GM12878 (cell line): ENCODE data around the gene NFKBIZ. TPM values are rescaled to one million over a fixed set of nuclear protein-coding genes. Genes with fewer than 3 reads are reported as not detected.
A peak's percentile ranks its signal among the peaks of the same experiment; 100 is the strongest.

Source experiments
- CHD2 ChIP-seq: IDR thresholded peaks from 2 replicates; pipeline ENCODE4 v1.6.1; 2011; ENCODE audit warnings: low read depth, low read length, improper control_type of control experiment, borderline replicate concordance
- E4F1 ChIP-seq: fragments of 450-650 bp; IDR thresholded peaks from 2 replicates; pipeline ENCODE4 v1.6.1; 2018; ENCODE audit warnings: borderline replicate concordance, mild to moderate bottlenecking; ENCODE audit not compliant: partially characterized antibody
- HDAC6 ChIP-seq: fragments of 200-600 bp; sonication (generic); IDR thresholded peaks from one replicate; pipeline ENCODE4 v1.8.0; 2017; ENCODE audit warnings: antibody characterized with exemption; ENCODE audit not compliant: unreplicated experiment
- IKZF1 ChIP-seq: fragments of 450-650 bp; conservative IDR thresholded peaks from 2 replicates; pipeline ENCODE4 v1.6.1; 2017; ENCODE audit warnings: antibody characterized with exemption, mild to moderate bottlenecking
- KAT2A ChIP-seq: conservative IDR thresholded peaks from 2 replicates; pipeline ENCODE4 v1.6.1; 2011; ENCODE audit warnings: low read depth, low read length; ENCODE audit not compliant: control insufficient read depth
- MTA3 ChIP-seq: IDR thresholded peaks from 2 replicates; pipeline ENCODE4 v1.6.1; 2012; ENCODE audit warnings: low read length, inconsistent platforms, borderline replicate concordance
- MYC ChIP-seq: IDR thresholded peaks from 2 replicates; pipeline ENCODE4 v1.6.1; 2011; ENCODE audit warnings: mild to moderate bottlenecking, low read length, moderate library complexity, inconsistent platforms; ENCODE audit not compliant: insufficient read depth, insufficient replicate concordance, insufficient read length, severe bottlenecking
- PAX8 ChIP-seq: fragments of 450-650 bp; IDR thresholded peaks from 2 replicates; pipeline ENCODE4 v1.6.1; 2017; ENCODE audit warnings: mild to moderate bottlenecking, moderate library complexity
- SPI1 ChIP-seq: IDR thresholded peaks from 2 replicates; pipeline ENCODE4 v1.6.1; 2011; ENCODE audit warnings: low read depth, mild to moderate bottlenecking, low read length, moderate library complexity, borderline replicate concordance; ENCODE audit not compliant: insufficient read depth
- USF2 ChIP-seq: IDR thresholded peaks from 2 replicates; pipeline ENCODE4 v1.6.1; 2011; ENCODE audit warnings: low read depth, low read length, improper control_type of control experiment, borderline replicate concordance
- polyA plus RNA-seq, 11 experiments: library from polyadenylated mRNA; depleted of rRNA in 4 of 11; unstranded in 6 of 11; stranded (reverse) in 5 of 11; fragments of >200 nt; fragmentation: Nextera tagmentation in 4 of 11; fragmentation: Illumina TruSeq in 1 of 11; extraction: Ambion mirVana in 4 of 11; extraction: Trizol in 1 of 11; gene quantifications; 1 replicate in 1 of 11; 2 replicates in 10 of 11; pipeline versions ENCODE4 v1.2.1 to v1.2.3, GENCODE V29; 2011 to 2016; ENCODE audit warnings: inconsistent platforms in 2 of 11, missing spikeins in 2 of 11, low read depth in 1 of 11
- total RNA-seq, 4 experiments: library from RNA; depleted of rRNA in 3 of 4; stranded (reverse); fragments of >200 nt in 3 of 4; fragmentation: Illumina TruSeq in 1 of 4; extraction: Trizol in 1 of 4; gene quantifications; 2 replicates each; pipeline versions ENCODE4 v1.2.1 to v1.2.3, GENCODE V29; 2013 to 2021

NFKBIZ gene
- total and polyA plus RNA-seq, 10 of the 15 experiments (the other 5 are each of a cell fraction or from before 2014, with no cell fraction given), result 6.3 to 53.8 (median 17.3) TPM

DNA sequence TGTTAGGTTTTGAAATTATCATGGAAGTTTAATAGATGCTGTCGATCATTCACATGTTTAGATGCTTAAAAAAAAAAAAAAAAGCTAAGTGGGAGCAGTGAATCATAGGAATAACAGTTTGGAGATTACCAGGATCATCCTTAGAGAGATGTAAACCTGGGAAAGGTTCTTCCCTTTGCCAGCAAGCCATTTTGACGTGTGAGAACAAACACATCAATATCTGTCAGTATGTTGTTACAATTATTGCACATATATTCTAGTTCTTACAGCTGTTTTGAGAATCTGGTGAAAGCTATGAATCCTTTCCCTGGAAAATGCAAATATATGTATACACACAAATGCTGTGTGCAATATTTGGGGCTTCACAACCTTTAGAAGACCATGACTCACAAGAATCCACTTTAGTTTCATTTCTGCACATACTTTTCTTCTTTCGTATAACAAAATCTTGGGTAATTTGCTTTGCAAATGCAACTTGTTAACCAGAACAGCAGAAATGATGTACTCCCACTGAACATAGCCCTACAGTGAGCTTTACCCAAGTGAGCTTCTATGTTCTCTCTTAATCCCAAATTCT, 12.0 kb downstream of the NFKBIZ start (continued):
- TF ChIP-seq USF2 (no peak), HDAC6 (no peak), KAT2A (no peak), PAX8 (0 out of 2 replicates have a peak, but pooled peaks have one; percentile 32), SPI1 (no peak), E4F1 (no peak), MTA3 (no peak), IKZF1 (no peak; the same call in 1 of the 2 replicates), MYC (no peak), CHD2 (no peak)
